ENCODE measurements around the gene KDM3B.
"Not testable (repeated sequence)": the region's sequence is repeated elsewhere in the genome, so short reads cannot be mapped to it uniquely, and the experiment has no call there.

Gene KDM3B

DNA sequence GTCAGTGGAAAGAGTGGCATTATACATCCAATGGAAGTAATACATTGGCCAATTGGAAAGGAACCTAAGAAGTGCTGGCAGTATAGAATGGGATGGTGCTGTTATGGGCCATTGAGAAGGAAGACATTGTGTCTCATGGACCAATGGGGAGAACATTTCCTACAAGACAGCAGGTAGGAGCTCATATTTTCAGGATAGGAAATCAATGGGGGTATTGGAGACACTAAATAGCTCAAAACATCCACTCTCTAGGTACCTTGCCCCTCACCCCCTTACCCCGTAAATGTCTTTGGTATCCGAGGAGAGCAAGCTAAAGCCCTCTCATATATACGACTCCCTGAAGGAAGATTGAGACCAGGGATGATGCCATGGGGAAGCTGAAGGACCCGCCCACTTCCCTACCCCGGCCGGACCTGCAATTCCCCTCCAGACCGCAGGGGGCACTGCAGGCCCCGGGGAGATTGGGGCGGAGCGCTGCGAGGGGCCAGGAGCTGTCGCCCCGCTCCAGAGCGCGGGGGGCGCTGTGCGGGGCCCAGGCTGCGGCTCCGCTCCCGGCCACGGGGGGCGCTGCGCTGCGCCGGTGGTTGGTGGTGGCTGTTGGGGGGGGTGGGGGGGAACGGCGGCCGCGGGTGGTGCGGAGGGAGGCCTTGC, at the start of gene KDM3B:
TSS of gene KDM3B (plus strand) at position 615 of the 651 bp plus-strand sequence. CDS start 111 bp downstream, outside the sequence.
- Mint-ChIP-seq H3K9me3 (peaks cover 5% of the 10 kb centered on the region), H3K36me3 (peaks cover 32% of the 10 kb centered on the region), H3K4me1 (peaks cover 50% of the 10 kb centered on the region), H3K27ac (peak within 1 kb of the TSS; percentile 94), H3K4me3 (peak within 1 kb of the TSS; percentile 88), H3K27me3 (no peaks in the 10 kb centered on the region)
- peak; percentile 90 for ATAC-seq

GRCh38 chr5:138303372-138303771, 49.1 kb upstream of the KDM3B start:
- no peak for ATAC-seq
- Mint-ChIP-seq H3K9me3 (peaks cover 7% of the 10 kb centered on the region), H3K36me3 (peaks cover 7% of the 10 kb centered on the region), H3K27me3 (no peaks in the 10 kb centered on the region), H3K4me1 (no peaks in the 10 kb centered on the region), H3K4me3 (no peak overlapping the region), H3K27ac (no peak overlapping the region)

GRCh38 chr5:138305797-138306196, 46.7 kb upstream of the KDM3B start:
- Mint-ChIP-seq H3K9me3 (no peaks in the 10 kb centered on the region), H3K27me3 (no peaks in the 10 kb centered on the region), H3K4me1 (no peaks in the 10 kb centered on the region), H3K4me3 (no peak overlapping the region), H3K27ac (no peak overlapping the region), H3K36me3 (no peaks in the 10 kb centered on the region)
- ATAC-seq, result no peak

GRCh38 chr5:138315751-138316278, 36.7 kb upstream of the KDM3B start:
- no peaks in the 10 kb centered on the region for H3K36me3 Mint-ChIP-seq
- no peak overlapping the region for H3K4me3 Mint-ChIP-seq
- no peaks in the 10 kb centered on the region for H3K27me3 Mint-ChIP-seq
- H3K4me1 Mint-ChIP-seq, result no peaks in the 10 kb centered on the region
- H3K9me3 Mint-ChIP-seq, result no peaks in the 10 kb centered on the region
- no peak for ATAC-seq
- H3K27ac Mint-ChIP-seq, result no peak overlapping the region

DNA sequence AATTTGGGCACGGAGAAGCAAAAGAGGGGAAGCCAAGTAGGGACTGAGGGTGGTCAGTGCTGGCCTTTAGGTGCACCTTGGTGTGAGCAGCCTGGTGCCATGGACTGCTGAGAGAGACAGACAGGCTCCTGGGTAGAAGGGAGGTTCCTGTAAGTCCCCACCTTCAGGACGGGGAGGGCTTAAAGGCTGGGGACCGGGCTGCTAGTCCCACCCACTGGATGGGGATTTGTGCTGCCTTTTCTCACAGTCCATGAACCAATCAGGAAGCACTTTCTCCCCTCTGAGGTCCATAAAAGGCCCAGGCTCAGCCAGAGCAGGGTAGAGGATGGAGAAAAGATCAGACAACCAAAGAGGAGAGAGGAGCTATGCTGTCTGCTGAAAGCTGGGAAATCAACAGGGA, 36.1 kb upstream of the KDM3B start:
- Mint-ChIP-seq H3K4me3 (no peak overlapping the region), H3K9me3 (no peaks in the 10 kb centered on the region), H3K27me3 (no peaks in the 10 kb centered on the region), H3K27ac (no peak overlapping the region), H3K36me3 (no peaks in the 10 kb centered on the region), H3K4me1 (no peaks in the 10 kb centered on the region)
- ATAC-seq, result no peak

DNA sequence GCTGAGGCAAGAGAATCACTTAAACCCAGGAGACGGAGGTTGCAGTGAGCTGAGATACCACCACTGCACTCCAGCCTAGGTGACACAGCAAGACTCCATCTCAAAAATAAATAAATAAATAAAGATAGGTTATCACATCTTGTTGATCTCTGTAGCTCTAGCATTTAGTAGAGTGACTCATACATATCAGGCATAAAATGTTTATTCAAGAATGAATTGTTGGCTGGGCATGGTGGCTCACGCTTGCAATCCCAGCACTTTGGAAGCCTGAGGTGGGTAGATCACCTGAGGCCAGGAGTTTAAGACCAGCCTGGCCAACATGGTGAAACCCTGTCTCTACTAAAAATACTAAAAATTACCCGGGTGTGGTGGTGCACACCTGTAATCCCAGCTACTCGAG, 34.3 kb upstream of the KDM3B start:
- ATAC-seq, H3K27me3 Mint-ChIP-seq, H3K36me3 Mint-ChIP-seq, H3K9me3 Mint-ChIP-seq, H3K4me3 Mint-ChIP-seq, H3K27ac Mint-ChIP-seq, H3K4me1 Mint-ChIP-seq: not testable (repeated sequence)

- Mint-ChIP-seq H3K4me3 (peak overlapping the region; percentile 86), H3K4me1 (peaks cover 11% of the 10 kb centered on the region), H3K9me3 (no peaks in the 10 kb centered on the region), H3K36me3 (no peaks in the 10 kb centered on the region), H3K27me3 (no peaks in the 10 kb centered on the region), H3K27ac (no peak overlapping the region)
- no peak for ATAC-seq
Observed at GRCh38 chr5:138330813-138331448, 21.6 kb upstream of the KDM3B start.

DNA sequence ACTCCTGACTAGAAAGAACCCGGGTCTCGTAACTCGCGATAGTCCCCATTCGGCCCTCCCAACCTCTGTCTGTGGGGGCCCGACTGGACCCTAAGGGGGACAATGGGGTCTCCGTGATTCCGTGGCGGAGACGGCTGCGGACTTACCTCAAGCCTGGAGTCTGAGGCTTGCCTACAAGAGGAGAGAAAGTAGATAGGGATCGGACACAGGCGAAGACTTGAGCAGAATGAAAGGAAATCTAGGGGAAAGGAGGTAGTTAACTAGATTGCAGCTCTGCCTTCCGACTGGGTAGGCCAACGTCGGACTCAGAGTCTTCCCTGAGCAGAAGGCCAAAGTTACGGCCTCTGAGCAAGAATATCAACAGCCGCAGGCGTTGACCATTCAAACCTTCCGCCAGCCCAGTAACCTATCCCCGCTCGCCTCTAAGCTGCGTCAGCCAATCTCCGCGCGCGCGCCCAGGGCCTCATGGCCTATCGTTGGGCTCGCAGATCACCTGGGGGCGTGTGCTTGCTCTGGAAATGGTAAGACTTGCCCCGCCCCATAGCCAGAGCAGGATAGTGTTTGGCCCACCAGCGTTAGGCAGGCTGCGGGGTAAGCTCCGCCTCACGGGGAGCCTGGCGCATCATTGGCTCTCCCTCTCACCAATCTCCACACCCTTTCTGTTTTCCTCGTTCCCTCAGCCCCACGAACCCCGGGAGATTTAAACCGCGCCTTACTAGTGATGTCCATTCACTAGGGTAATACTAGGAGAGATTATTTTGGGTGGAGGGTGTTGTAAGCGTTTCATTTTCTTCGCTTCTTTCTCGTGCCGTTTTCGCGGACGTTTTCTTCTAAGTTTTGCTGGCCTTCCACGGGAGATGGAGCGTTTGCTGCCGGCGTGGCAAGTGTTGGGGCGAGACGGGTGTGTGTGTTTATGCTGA, 20.8 kb upstream of the KDM3B start, which contains the start of gene CDC25C:
TSS of gene CDC25C (minus strand) at position 356 of the 920 bp plus-strand sequence. CDS start 624 bp downstream, outside the sequence.
- Mint-ChIP-seq H3K4me1 (peaks cover 14% of the 10 kb centered on the region), H3K4me3 (peak within 1 kb of the TSS; percentile 86), H3K27me3 (no peaks in the 10 kb centered on the region), H3K9me3 (no peaks in the 10 kb centered on the region), H3K27ac (no peak within 1 kb of the TSS), H3K36me3 (no peaks in the 10 kb centered on the region)
- ATAC-seq, result peak; percentile 100

- Mint-ChIP-seq H3K4me3 (no peak overlapping the region), H3K27ac (no peak overlapping the region), H3K9me3 (no peaks in the 10 kb centered on the region), H3K4me1 (peaks cover 37% of the 10 kb centered on the region), H3K27me3 (no peaks in the 10 kb centered on the region), H3K36me3 (no peaks in the 10 kb centered on the region)
- no peak for ATAC-seq
Observed at GRCh38 chr5:138334867-138335447, 17.5 kb upstream of the KDM3B start.

GRCh38 chr5:138336952-138337684, 15.4 kb upstream of the KDM3B start:
- peaks cover 45% of the 10 kb centered on the region for H3K4me1 Mint-ChIP-seq
- H3K27me3 Mint-ChIP-seq, result no peaks in the 10 kb centered on the region
- H3K4me3 Mint-ChIP-seq, result peak overlapping the region; percentile 83
- H3K27ac Mint-ChIP-seq, result peak overlapping the region; percentile 98
- H3K36me3 Mint-ChIP-seq, result peaks cover 11% of the 10 kb centered on the region
- no peaks in the 10 kb centered on the region for H3K9me3 Mint-ChIP-seq
- ATAC-seq, result peak; percentile 22

DNA sequence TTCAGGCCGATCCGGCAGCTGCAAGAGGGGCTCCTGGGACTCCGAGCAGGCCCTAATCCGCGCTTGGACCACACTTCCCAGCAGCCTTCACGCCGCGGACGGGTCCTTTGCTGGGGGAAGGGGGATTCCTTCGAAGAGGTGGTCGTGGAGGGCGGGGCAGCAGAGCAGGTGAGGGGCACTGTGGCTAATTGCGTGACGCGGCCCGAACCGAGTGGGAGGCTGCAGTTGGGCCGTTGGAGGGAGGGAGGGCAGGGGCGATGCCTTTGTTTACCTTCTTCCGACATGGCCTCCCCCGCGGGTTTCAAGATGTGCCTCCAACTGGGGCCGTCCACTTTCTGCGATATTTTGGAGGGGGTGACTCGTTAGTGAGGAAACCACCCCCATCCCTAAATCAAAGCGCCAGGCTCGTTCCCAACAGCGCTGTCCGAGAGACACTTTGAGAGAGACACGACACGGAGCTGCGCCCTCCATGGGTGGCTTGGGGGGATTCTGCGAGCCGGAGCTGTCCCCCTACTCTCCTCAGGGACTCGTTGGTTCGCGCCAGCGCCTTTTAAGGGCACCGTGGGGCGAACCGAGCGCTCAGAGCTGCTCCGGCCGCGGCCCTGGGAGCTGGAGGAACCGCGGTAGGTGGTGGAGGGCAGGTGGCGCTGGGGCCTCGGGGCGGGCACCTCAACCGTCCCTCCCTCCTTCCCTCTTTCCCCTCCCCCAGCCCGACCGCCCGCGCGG, 14.6 kb upstream of the KDM3B start, which contains the start of gene FAM53C:
TSS of gene FAM53C (plus strand) at position 582 of the 726 bp plus-strand sequence. CDS start 3,070 bp downstream, outside the sequence.
- H3K4me3 Mint-ChIP-seq, result peak within 1 kb of the TSS; percentile 83
- H3K27ac Mint-ChIP-seq, result peak within 1 kb of the TSS; percentile 98
- H3K9me3 Mint-ChIP-seq, result no peaks in the 10 kb centered on the region
- H3K27me3 Mint-ChIP-seq, result no peaks in the 10 kb centered on the region
- peaks cover 41% of the 10 kb centered on the region for H3K4me1 Mint-ChIP-seq
- peak; percentile 95 for ATAC-seq
- peaks cover 11% of the 10 kb centered on the region for H3K36me3 Mint-ChIP-seq

DNA sequence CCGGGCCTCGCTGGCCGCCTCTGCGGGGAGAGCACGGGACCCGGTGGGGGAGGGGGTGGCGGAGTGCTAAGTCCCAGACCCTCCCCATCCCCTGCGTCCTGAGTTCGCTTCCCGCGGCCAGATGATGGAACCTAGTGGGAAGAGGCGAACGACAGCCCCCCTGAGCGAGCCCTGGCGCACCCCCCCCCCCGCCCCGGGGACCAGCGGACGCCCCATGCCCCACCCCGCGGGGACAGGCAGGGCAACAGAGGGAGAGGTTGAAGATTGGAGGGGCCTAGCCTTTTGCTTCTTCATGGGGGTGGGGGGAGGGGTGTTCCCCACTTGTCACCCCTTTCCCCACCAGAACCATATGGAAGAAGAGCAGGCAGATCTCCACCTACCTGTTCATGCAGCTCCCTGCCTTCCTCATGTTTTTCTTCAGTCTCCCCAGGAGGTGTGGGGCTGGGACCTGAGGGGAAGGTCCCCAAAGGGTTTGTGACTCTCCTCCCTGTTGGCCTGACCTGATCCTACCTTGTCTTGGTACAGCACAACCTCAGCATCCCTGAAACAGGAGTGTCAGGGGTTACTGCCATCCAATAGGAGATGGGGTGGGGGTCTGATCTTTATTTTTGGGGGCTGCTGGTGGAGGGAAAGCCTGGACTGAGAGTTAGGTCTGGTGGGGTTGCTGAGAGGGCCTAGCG, 13.9 kb upstream of the KDM3B start:
- H3K27ac Mint-ChIP-seq, result peak overlapping the region; percentile 98
- ATAC-seq, result peak; percentile 0
- peaks cover 41% of the 10 kb centered on the region for H3K4me1 Mint-ChIP-seq
- peak overlapping the region; percentile 83 for H3K4me3 Mint-ChIP-seq
- peaks cover 11% of the 10 kb centered on the region for H3K36me3 Mint-ChIP-seq
- no peaks in the 10 kb centered on the region for H3K27me3 Mint-ChIP-seq
- H3K9me3 Mint-ChIP-seq, result no peaks in the 10 kb centered on the region

DNA sequence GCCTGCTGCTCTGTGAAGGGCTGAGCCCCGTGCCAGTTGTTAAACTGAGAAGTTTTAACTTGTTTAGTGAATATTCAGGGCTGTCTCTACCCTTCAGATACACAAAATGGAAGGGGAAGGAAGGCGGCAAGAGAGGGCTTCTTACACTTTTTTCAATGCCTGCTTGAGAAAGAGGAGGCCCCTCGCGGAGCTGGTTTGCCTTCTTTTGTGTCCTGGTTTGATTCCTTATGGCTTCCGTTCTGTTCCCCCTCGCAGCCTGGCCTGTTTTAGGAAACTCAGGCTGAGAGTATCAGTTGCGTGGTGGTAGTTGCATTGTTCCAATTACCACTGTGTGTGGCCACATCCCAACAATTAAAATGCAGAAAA, 13.4 kb upstream of the KDM3B start:
- Mint-ChIP-seq H3K9me3 (no peaks in the 10 kb centered on the region), H3K4me3 (peak overlapping the region; percentile 83), H3K36me3 (peaks cover 15% of the 10 kb centered on the region), H3K4me1 (peaks cover 41% of the 10 kb centered on the region), H3K27me3 (no peaks in the 10 kb centered on the region), H3K27ac (peak overlapping the region; percentile 98)
- no peak for ATAC-seq
